Kidney tubule cell (primary cell): ENCODE data around the gene MCM3AP.
"Not testable (repeated sequence)": the region's sequence is repeated elsewhere in the genome, so short reads cannot be mapped to it uniquely, and the experiment has no call there.

Experiments used
- DNase-seq: peaks from one replicate; pipeline ENCODE4 v3.0.0-alpha.2; 2018; ENCODE audit warnings: low spot score

Gene MCM3AP

DNA sequence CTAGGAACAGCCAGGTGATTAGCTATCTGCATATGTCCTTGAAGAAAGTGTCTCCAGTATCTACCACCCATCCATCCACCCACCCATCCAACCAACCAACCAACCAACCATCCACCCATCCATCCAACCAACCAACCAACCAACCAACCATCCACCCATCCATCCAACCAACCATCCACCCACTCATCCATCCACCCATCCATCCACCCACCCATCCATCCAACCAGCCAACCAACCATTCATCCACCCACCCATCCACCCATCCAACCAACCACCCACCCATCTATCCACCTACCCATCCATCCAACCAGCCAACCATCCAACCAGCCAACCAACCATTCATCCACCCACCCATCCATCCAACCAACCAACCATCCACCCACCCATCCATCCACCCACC lies 26.2 kb upstream of the MCM3AP start:
- DNase-seq: no peak

- not testable (repeated sequence) for DNase-seq
Measured at GRCh38 chr21:46310260-46310659, 24.8 kb upstream of the MCM3AP start.

DNA sequence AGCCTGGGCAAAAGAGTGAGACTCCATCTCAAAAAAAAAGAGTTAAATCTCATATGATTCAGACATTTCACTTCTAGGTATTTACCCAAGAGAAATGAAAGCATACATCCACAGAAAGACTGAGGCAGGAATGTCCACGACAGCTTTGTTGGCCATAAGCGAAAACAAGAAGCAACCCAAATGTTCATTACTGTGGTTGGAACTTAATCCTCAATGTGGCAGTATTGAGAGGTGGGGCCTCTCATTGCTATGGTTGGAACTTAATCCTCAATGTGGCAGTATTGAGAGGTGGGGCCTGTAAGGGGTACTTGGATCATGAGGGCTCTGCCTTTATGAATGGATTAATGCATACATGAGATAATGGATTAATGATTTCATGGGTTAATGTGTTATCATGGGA lies 23.0 kb upstream of the MCM3AP start:
- DNase-seq: no peak

- DNase-seq: peak; percentile 83
Measured at GRCh38 chr21:46307625-46308024, 22.2 kb upstream of the MCM3AP start.

DNA sequence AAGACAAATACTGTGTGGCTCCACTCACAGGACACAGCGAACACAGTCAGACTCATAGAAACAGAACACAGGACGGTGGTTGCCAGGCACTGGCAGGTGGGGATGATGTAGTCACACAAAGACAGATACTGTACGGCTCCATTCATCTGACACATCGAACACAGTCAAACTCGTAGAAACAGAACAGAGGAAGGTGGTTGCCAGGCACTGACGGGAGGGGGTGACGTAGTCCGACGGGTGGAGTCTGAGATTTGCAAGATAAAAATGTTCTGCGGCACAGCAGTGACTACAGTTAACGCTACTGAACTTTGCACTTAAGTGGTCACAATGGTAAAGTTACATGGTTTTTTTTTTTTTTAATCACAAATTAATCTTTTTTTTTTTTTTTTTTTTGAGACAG lies 19.5 kb upstream of the MCM3AP start:
- no peak for DNase-seq

DNA sequence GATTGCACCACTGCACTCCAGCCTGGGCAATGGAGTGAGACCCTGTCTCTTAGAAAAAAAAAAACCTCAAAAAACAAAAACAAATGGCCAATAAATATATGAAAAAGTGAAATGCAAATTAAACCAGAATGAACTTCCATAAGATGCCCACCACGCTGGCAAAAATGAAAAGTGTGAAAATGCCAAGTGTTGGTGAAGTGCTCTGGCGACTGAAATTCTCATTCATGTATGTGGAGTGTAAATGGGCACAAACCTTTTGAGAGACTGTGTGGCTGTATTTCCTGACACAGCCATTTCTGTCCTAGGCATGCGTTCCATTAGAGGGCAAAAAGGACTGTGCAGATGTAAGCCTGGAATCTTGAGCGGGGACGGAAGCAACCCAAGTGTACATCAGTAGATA lies 19.0 kb upstream of the MCM3AP start:
- no peak for DNase-seq

DNA sequence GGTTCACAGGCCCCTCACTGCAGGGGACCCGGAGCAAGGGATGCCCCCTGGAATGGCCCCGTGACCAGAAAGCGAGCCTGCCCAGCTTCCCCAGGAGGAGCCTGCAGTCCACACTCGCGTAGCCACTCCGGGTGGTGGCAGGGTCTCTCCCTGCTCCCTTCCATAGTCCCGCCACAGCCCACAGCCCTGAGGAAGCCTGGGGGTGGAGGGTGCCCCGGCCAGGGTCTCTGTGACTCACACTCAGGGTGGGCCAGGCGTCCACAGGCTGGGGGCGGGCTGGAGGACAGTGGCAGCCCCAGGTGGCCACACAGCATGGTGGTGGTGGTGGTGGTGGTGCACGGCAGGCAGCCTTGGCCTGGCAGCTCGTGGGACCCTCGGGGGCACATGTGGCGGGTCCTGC lies 16.3 kb upstream of the MCM3AP start:
- no peak for DNase-seq

- DNase-seq: no peak
Measured at GRCh38 chr21:46299167-46299566, 13.8 kb upstream of the MCM3AP start.

DNA sequence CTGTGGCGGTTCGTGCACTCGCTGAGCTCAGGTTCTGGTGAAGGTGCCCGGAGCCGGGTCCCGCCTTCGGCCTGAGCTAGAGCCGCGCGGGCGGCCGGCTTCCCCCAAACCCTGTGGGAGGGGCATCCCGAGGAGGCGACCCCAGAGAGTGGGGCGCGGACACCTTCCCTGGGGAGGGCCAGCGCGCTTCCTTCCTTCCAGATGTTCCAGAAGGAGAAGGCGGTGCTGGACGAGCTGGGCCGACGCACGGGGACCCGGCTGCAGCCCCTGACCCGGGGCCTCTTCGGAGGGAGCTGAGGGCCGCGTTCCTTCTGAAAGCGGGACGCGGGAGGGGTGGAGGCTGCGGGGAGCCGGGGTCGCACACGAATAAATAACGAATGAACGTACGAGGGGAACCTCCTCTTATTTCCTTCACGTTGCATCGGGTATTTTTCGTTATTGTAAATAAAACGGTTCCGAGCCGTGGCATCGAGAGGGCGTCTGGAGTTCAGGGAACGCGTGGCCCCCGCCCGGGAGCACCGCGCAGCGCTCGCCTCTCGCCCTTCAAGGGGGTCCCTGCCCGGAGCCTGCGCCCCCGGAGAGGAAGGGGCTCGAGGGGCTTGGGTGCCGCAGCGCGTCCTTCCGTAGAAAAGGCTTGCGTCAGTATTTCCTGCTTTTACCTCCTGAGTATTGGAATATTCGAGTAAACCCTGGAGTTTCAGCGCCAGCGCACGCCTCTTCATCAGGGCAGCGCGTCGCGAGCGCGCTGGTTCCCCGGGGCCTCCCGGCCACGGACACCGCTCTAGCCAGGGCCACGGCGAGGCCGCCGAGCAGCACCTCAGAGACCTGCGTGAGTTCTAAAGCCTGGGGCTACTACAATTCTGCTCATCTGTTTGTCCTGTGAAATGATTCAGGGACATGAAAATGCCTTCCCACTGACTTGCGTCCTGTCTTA lies 12.2 kb upstream of the MCM3AP start:
- no peak for DNase-seq

DNA sequence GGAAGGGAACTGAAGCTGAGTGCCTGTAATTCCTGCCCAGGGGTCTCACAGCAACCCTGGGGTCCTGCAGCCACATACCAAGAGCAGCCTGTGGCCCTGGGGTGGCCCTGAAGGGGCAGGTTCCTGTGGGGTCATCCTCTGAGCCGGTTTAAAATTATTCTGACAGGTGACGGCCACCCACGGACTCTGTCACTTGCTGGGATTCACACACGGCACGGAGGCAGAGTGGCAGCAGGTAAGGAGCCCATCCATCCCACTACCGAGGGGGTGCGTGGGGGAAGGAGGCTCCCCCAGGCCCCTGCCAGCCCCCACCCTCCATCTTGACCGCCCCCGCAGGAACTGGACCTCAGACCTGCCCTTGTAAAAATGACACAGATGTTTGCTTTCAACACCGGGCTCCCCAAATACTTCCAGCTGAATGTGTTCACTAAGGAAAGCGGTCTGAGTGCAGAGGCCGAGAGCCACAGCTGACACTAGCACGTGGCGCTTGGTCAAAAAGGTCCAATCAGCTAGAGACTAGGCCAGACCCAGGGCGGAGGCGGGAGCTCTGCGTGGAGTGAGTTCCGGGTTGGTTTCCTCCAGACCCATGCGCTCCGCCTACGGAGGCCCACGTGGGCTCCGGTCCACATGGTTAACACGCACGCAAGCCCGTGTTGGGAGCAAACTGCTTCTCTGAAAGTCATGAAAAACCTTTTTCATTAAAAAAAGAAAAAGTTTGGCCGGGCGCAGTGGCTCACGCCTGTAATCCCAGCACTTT lies 10.8 kb upstream of the MCM3AP start:
- DNase-seq: peak; percentile 53

DNA sequence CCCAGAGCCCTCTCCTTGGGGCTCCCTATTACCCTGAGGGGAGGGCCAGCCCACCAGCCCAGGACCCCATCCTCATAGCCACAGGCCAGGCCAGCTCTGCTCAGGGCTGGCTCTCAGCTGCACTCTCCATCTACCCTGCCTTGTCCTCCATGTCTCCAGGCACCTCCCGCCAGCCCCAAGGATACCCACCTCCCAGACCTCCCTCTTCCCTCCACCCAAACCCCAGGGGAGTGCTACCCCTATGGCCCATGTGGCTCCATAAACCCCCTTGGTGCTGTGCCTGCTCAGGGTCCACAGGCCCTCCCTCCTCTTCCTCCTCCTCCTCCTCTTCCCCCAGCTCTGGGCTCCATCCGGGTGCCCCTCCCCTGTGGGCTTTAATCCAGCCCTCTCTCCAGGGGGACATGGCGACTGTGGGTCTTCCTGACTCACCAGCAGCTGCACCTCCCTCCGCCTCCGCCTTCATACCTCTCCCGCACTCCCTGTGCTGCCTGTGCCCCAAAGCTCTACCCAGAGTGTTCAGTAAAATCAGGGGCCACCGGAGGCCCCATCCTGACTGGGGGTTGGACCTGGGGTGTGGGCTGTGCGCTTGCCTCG lies 9.9 kb upstream of the MCM3AP start:
- DNase-seq: no peak

DNA sequence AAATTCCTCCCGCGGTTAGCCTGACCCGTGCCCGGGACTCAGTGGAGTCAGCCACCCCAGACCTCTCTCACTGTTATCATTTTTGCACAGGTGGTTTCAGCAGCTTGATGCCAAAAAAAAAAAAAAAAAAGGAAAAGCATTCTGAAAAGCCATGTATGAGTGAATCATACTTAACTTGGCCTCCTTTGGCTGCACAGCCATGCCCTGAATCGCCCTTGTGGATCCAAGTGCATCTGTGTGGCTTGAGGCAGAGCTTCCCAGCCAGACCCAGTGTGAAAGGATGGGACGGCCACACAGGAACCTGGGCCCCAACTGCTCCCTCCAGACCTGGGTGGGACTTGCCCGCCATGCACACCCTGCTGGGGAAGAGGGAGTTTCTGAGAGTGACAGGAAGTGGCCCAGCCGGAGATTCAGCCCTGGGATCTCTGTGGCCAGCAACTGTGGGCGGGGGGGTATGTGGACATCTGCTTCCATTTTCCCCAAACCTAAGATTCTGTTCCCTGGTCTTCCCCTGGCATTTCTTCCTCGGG lies 9.3 kb upstream of the MCM3AP start:
- peak; percentile 90 for DNase-seq

GRCh38 chr21:46291561-46291960 lies 6.2 kb upstream of the MCM3AP start:
- no peak for DNase-seq

DNA sequence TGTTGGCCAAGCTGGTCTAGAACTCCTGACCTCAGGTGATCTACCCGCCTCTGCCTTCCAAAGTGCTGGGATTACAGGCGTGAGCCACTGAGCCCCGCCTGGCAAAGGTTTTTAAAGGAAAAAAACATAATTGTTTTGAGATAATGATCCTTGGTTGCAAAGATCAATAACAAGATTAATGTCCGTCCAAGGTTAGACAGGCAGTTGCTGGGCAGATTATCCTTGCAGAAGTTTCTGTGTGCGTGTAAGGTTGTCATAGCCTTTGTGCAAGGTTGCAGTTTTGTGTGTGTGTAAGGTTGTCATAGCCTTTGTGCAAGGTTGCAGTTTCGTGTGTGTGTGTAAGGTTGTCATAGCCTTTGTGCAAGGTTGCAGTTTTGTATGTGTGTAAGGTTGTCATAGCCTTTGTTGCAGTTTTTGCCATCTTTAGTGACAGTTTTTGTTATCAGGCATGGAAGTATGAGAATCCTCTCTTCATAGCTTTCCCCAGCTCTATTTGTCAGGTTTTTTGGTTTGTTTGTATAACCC lies 4.3 kb upstream of the MCM3AP start:
- DNase-seq: no peak

- DNase-seq: no peak
Measured at GRCh38 chr21:46287541-46287940, 2.1 kb upstream of the MCM3AP start.

DNA sequence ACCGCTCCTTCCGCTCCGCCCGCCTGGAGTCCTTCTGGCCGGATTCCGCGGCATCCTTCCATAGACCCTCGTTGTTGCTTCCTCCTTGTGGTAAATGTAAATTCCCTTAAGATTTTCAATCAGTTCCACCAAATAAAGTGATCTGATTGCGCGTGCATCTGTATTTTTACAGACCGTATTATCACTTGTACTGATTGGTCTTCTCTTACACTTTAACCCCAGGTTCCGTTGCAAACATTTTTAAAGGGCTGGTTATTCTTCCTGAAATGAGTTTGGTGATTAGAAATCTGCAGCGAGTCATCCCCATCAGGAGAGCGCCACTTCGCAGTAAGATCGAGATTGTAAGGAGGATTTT lies 1.2 kb upstream of the MCM3AP start:
- DNase-seq: no peak

- peak; percentile 92 for DNase-seq
Measured at GRCh38 chr21:46285761-46286647, 593 bp upstream of the MCM3AP start, which contains the start of gene YBEY. TSS of gene YBEY (plus strand) at chr21:46286342. CDS start at chr21:46286914, 572 bp downstream.

DNA sequence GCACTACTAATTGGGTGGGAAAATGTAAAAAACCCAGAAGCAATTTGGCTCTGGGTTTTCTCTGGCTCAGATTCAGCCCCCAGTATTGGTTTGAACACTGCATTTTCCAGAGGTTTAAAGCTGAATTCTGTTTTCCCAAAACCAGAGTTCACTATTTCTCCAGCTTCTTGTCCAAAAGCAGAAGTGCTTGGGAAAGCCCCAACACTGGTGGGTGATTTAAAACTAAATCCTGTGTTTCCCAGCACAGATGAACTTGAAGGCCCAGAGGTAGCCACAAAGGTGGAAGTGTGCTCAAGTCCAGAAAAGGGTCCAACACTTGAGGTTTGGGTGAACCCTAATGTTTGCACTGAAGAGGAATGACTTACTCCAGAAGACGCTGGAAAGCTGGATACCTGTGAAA lies 678 bp downstream of the MCM3AP start:
- no peak for DNase-seq

DNA sequence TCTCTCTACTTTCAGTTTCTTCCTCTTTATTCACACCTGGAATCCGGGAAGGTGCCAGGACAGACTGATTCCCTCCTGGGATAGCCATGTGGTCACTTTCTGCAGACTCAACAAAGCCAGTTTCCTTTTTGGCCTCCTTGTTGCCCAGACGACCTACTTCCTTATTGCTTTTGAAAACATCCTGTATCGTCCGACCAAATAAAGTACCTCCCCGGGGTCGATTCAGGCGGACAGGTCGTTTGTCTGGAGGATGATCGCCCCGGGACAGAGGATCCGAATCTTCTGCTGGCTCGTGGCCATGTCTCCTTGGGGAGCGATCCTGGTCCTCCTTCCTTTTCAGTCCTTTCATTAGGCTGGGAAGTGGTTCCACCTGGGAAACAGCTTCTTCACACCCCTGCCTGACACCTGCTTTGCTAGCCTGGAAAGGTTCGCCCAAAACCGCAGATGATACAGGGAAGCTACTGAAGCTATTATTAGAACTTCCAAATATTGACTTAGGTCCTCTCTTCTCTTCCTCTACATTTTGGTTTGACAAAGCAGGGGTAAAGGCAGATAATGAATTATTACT lies 1.2 kb downstream of the MCM3AP start:
- no peak for DNase-seq

GRCh38 chr21:46274797-46275390 lies 10.5 kb downstream of the MCM3AP start:
- no peak for DNase-seq

DNA sequence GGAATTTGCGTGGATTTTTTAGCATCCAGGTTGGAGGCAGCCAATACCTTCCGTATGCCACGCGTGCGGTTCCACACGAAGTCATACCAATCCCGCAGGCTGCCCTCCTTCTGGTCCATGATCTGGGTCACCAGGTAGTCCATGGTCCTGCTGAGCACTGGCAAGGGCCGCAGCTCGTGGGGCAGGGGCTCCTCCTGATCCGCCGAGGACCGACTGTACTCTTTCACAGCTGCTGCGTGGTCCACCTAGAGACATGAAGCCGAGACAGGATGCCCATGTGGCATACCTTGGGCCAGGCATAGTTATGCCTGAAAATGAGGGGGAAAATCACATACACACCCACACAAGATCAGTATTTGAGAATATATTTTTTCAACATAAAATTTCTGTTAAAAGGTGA lies 12.1 kb downstream of the MCM3AP start:
- no peak for DNase-seq
